Stomach (tissue), 4 donors: ENCODE measurements around the gene PRR11.

ENCODE experiments used
- EP300 ChIP-seq: sonication (generic); formaldehyde crosslinking; IDR thresholded peaks from one replicate; pipeline ENCODE4 v1.6.1; 2017; ENCODE audit warnings: antibody characterized with exemption
- POLR2A ChIP-seq, 4 donors: fragments of 450-650 bp; IDR thresholded peaks; one replicate each; pipeline ENCODE4 v1.6.1; 2016; ENCODE audit warnings: antibody characterized with exemption in 4 of 4, control low read depth in 2 of 4, mild to moderate bottlenecking in 1 of 4, moderate library complexity in 1 of 4
- POLR2AphosphoS5 ChIP-seq, 3 donors: sonication (generic); formaldehyde crosslinking; IDR thresholded peaks; one replicate each; pipeline ENCODE4 v1.6.1; 2016; ENCODE audit warnings: antibody characterized with exemption in 3 of 3
- TF ChIP-seq, protein P1 (sequence below), 7 experiments: fragments of 450-650 bp in 4 of 7; fragments of 200-600 bp in 3 of 7; sonication (generic) in 3 of 7; IDR thresholded peaks; one replicate each; pipeline ENCODE4 v1.5.1; 2016 to 2019; ENCODE audit warnings: antibody characterized with exemption in 7 of 7, control low read depth in 2 of 7, mild to moderate bottlenecking in 1 of 7

DNA sequence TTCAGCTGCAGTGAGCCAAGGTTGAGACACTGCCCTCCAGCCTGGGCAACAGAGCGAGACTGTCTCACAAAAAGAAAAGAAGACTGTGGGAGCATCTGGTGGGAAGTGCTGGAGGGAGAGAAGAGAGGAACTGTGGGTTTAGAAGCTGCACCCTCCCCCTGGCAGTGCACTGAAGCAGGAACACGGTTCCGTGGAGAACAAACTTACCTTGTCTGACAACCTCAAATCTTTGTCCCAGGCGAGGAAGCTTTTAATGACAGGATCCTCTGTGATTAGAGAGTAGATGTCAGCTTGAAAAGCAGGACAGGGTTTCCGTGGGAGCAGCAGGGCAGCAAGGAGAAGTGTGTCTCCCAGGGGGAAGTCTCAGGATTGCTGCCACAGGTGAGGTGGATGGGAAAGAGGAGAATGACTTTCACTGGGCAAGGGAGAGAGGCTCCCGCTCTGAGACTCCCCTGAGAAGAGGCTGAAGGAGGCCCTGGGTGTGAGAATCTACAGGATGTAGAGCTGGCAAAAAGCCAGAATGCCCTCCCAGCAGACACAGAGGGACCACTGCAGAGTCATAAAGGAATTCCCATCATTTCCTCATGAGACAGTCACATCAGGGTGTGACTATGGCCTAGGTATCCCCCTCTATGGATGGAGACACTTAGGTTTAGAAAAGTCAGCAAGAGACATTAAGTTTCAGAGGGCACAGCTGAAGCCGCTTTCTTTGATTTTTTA lies 22.9 kb downstream of the PRR11 start:
- TF ChIP-seq POLR2A (IDR thresholded peaks at IDR 0.05) (no peak), POLR2AphosphoS5 (IDR thresholded peaks at IDR 0.05) (no peak), EP300 (no peak)
- TF ChIP-seq, protein P1, sequence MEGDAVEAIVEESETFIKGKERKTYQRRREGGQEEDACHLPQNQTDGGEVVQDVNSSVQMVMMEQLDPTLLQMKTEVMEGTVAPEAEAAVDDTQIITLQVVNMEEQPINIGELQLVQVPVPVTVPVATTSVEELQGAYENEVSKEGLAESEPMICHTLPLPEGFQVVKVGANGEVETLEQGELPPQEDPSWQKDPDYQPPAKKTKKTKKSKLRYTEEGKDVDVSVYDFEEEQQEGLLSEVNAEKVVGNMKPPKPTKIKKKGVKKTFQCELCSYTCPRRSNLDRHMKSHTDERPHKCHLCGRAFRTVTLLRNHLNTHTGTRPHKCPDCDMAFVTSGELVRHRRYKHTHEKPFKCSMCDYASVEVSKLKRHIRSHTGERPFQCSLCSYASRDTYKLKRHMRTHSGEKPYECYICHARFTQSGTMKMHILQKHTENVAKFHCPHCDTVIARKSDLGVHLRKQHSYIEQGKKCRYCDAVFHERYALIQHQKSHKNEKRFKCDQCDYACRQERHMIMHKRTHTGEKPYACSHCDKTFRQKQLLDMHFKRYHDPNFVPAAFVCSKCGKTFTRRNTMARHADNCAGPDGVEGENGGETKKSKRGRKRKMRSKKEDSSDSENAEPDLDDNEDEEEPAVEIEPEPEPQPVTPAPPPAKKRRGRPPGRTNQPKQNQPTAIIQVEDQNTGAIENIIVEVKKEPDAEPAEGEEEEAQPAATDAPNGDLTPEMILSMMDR (IDR thresholded peaks at IDR 0.05), result no peak
